MCF 10A (cell line): ENCODE data around the gene SNX32. TPM values are rescaled to one million over a fixed set of nuclear protein-coding genes. Genes with fewer than 3 reads are reported as not detected.

Experiments
- BruUV-seq: library from RNA; stranded (reverse); fragments of 400-500 nt; replicated peaks from 2 replicates; lab custom pipeline; 2021; lab: Mats Ljungman, UMichigan
- CTCF ChIA-PET: fragments of 300-600 bp; sonication (Branson Sonifier 250); formaldehyde crosslinking; extraction: SDS; loops from one replicate; lab custom pipeline; 2021; ENCODE audit warnings: antibody characterized with exemption, inconsistent platforms; lab: Yijun Ruan, JAX
- POLR2A ChIA-PET: fragments of 300-600, 350-650 bp; sonication (Branson Sonifier 250); formaldehyde crosslinking; extraction: SDS; loops from one replicate; lab custom pipeline; 2020; ENCODE audit warnings: antibody characterized with exemption, inconsistent platforms; lab: Yijun Ruan, JAX
- DNase-seq: peaks from one replicate; pipeline ENCODE4 v3.0.0-alpha.2; 2018; ENCODE audit not compliant: unreplicated experiment
- H3K27ac Mint-ChIP-seq: one replicate; pipeline ENCODE4 v1.8.0; 2022; ENCODE audit warnings: mild to moderate bottlenecking, low read depth, mixed read lengths; ENCODE audit not compliant: unreplicated experiment
- H3K27me3 Mint-ChIP-seq: one replicate; pipeline ENCODE4 v1.8.0; 2022; ENCODE audit warnings: mixed read lengths; ENCODE audit not compliant: insufficient read depth, unreplicated experiment
- H3K36me3 Mint-ChIP-seq: one replicate; pipeline ENCODE4 v1.8.0; 2022; ENCODE audit warnings: mild to moderate bottlenecking, moderate library complexity, mixed read lengths; ENCODE audit not compliant: insufficient read depth, unreplicated experiment
- H3K4me1 Mint-ChIP-seq: one replicate; pipeline ENCODE4 v1.8.0; 2022; ENCODE audit warnings: mixed read lengths; ENCODE audit not compliant: insufficient read depth, unreplicated experiment
- H3K4me3 Mint-ChIP-seq: one replicate; pipeline ENCODE4 v1.8.0; 2022; ENCODE audit warnings: mild to moderate bottlenecking, moderate library complexity, mixed read lengths; ENCODE audit not compliant: unreplicated experiment
- H3K9me3 Mint-ChIP-seq: one replicate; pipeline ENCODE4 v1.8.0; 2022; ENCODE audit warnings: mixed read lengths; ENCODE audit not compliant: unreplicated experiment
- CTCF ChIP-seq: fragments of 200-600 bp; IDR thresholded peaks from one replicate; pipeline ENCODE4 v1.8.0; 2022; ENCODE audit warnings: antibody characterized with exemption, mild to moderate bottlenecking; ENCODE audit not compliant: unreplicated experiment
- intact Hi-C: fragments of 100-400 bp; cut with micrococcal nuclease; formaldehyde crosslinking; loops from 2 replicates; pipeline ENCODE4 v1.14.1; 2022
- total RNA-seq: library from RNA; stranded (reverse); gene quantifications from 2 replicates; pipeline ENCODE4 v1.2.3, GENCODE V29; 2022

SNX32 gene
- total RNA-seq, 1 experiment from 2014 or later = not detected

DNA sequence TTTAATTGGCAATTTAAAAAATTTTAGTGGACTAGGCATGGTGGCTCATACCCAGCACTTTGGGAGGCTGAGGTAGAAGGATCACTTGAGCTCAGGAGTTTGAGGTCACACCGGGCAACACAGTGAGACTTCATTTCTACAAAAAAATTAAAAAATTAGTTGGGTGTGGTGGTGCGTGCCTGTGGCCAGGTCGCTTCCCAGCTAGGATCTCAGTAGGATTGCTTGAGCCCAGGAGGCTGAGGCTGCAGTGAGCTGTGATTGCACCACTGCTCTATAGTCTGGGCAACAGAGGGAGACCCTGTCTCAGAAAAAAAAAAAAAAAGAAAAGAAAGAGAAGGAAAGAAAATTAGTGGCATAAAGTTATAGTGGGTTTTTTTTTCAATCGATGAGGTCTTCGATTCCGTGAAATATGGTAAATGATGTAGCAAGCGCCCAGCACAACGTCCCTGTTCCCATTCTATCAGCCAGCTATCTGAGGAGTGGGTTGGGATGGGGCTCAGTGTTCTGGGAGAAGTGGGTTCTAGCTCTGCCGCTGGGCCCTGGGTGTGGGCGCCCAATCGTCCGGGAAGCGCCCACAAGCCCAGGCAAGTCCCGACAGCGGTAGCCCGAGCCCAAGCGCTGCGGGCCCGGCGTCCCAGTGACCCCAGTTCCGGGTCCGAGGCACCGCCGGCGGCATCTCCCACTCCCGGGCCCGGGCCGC, 65.0 kb downstream of the SNX32 start:
- peak; percentile 80 for DNase-seq
- H3K4me3 Mint-ChIP-seq = peak overlapping the region; percentile 96
- intact Hi-C loops = loop anchor here (1.0 kb wide), 1 partner anchor 9 kb away; the partner anchor contains the start of gene CCDC85B
- ChIA-PET CTCF (interaction anchor here (0.8 to 4.3 kb wide), 7 partner anchors 10 to 119 kb away, joined by 3 to 55 read pairs (median 6); partner anchors contain the start of genes CCDC85B and FIBP), POLR2A (interaction anchor here (0.6 to 6.4 kb wide), 17 partner anchors 9 to 1955 kb away, joined by 3 to 222 read pairs (median 5); partner anchors contain the start of genes BANF1, C11orf68, CCDC85B and CFL1)
- H3K27ac Mint-ChIP-seq = peak overlapping the region; percentile 89
- peaks cover 52% of the 10 kb centered on the region for H3K4me1 Mint-ChIP-seq
- H3K36me3 Mint-ChIP-seq = peaks cover 31% of the 10 kb centered on the region
- TF ChIP-seq CTCF = no peak
- no peaks in the 10 kb centered on the region for H3K9me3 Mint-ChIP-seq
- BruUV-seq = TSS peak; percentile 37
- no peaks in the 10 kb centered on the region for H3K27me3 Mint-ChIP-seq

GRCh38 chr11:65899356-65900124, 65.8 kb downstream of the SNX32 start:
- TSS peak; percentile 13 for BruUV-seq
- TF ChIP-seq CTCF = no peak
- POLR2A ChIA-PET = interaction anchor here (0.7 to 6.4 kb wide), 12 partner anchors 10 to 182 kb away, joined by 3 to 222 read pairs (median 10); partner anchors contain the start of genes BANF1, C11orf68, CCDC85B and CFL1
- Mint-ChIP-seq H3K9me3 (no peaks in the 10 kb centered on the region), H3K27ac (peak overlapping the region; percentile 89), H3K4me1 (peaks cover 57% of the 10 kb centered on the region), H3K36me3 (peaks cover 23% of the 10 kb centered on the region), H3K4me3 (peak overlapping the region; percentile 96), H3K27me3 (no peaks in the 10 kb centered on the region)
- intact Hi-C loops = loop anchor here (1.0 to 2.0 kb wide), 3 partner anchors 9 to 21 kb away; partner anchors contain the start of gene CCDC85B
- no peak for DNase-seq
- CTCF ChIA-PET = interaction anchor here (1.3 to 2.3 kb wide), 3 partner anchors 10 to 15 kb away, joined by 4 to 23 read pairs (median 6); partner anchors contain the start of genes CCDC85B and FIBP

DNA sequence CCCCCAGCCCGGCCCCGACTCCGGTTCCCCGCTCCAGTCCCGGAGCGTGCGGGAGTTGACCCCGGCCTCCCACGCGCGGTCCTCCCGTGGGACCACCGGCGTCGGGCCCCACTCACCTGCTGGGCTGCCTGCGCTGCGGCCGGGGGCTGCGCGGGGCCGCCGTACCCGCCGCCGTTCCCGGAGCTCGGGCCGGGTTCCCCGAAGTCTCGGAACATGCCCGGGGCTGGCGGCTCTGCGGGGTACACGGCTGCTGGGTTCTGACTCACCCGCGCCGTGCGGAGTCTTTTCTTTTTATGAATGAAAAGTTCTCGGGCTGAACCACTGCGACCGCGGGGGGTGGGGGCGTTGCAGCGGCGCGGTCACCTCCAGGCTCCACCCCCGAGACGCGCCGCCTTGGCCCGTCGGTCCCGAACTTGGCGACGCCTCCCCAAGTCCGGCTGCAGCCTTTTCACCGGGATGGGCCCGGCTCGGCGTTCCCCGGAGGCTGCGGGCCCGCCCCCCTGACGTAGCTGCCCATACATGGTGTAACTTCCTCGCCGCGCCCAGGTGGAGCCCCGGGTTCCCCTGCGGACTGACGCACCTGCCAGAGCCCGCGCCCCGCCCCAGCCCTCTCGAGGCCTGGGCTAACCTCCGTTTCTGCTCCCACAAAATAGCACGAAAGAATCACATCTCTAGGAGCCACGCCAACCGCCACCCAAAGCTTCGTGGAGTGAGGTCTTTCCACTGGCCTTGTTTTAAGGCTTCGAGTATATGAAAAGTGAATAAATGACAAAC, 66.5 kb downstream of the SNX32 start, which contains the start of gene FOSL1:
TSS of gene FOSL1 (minus strand) at position 264 of the 774 bp plus-strand sequence. CDS start at position 215, 49 bp downstream.
- Mint-ChIP-seq H3K27me3 (no peaks in the 10 kb centered on the region), H3K4me1 (peaks cover 56% of the 10 kb centered on the region), H3K36me3 (peaks cover 16% of the 10 kb centered on the region), H3K27ac (peak within 1 kb of the TSS; percentile 89), H3K4me3 (peak within 1 kb of the TSS; percentile 96), H3K9me3 (no peaks in the 10 kb centered on the region)
- intact Hi-C loops = loop anchor here (1.0 to 2.0 kb wide), 2 partner anchors 14 to 20 kb away; no protein-coding TSS in a partner anchor
- DNase-seq = peak; percentile 97
- no TSS peak for BruUV-seq
- POLR2A ChIA-PET = interaction anchor here (0.6 to 6.4 kb wide), 21 partner anchors 11 to 423 kb away, joined by 3 to 222 read pairs (median 3); partner anchors contain the start of genes BANF1, C11orf68, CCDC85B and CFL1
- TF ChIP-seq CTCF = no peak
- CTCF ChIA-PET = interaction anchor here (1.0 to 2.2 kb wide), 7 partner anchors 10 to 102 kb away, joined by 4 to 17 read pairs (median 5); partner anchors contain the start of genes BANF1 and CCDC85B
